ENCODE data around the gene MMS22L.

MMS22L gene

DNA sequence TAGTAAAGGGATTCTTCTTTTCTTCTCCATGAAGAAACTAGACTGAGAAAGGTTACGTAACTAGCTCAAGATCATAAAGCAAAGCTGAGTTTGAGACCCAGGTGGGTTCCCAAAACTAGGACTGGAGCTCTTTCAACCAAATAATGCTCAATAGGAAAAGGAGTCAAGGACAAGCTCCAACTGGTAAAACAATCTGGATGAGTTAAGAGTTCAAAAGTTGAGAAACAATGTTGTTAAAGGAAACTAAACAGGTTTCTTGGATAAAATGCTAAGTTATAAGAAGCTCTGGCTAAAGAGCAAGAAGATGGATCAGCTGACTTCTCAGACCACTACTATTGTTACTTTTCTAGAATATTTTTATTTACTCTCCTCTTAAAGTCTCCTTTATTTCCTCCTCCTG lies 137.3 kb downstream of the MMS22L start:
- DNase-seq (ENCODE audit: low read depth): no peak

DNA sequence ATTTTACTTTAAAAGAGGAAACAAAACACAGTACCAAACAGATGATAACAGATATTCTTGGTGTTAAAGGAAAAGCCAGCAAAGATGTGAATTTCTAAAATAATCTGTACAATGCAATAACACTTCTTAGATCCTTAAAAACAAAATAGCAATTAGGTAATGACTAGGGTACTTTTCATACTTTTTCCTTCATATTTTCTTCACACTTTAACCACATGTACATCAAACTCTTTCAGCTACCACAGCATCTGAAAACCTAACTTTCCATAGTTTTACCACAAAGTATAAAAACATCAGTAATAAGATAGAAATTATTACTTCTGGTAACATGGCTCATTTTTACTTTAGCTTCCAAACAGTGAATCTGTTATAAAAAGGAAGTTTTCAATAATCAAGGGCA lies 141.3 kb downstream of the MMS22L start:
- DNase-seq (ENCODE audit: low read depth): no peak

DNA sequence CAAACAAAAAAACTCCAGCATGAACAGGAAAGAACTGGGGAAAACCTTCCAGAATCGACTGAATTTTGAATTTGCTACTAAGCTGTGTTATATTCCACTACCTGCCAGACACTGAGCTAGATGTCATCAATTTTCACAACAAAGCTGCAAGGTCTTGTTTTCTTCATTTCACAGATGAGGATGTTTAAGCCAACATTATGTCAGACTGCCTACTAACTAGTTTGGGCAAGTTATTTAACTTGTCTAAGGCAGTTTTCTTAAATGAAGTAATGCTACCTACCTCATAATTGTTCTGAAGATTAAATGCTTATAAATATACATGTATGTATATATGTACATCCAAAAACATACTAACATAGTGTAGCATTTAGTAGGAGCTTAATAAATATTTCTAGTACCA lies 144.4 kb downstream of the MMS22L start:
- no peak for DNase-seq (ENCODE audit: low read depth)

DNA sequence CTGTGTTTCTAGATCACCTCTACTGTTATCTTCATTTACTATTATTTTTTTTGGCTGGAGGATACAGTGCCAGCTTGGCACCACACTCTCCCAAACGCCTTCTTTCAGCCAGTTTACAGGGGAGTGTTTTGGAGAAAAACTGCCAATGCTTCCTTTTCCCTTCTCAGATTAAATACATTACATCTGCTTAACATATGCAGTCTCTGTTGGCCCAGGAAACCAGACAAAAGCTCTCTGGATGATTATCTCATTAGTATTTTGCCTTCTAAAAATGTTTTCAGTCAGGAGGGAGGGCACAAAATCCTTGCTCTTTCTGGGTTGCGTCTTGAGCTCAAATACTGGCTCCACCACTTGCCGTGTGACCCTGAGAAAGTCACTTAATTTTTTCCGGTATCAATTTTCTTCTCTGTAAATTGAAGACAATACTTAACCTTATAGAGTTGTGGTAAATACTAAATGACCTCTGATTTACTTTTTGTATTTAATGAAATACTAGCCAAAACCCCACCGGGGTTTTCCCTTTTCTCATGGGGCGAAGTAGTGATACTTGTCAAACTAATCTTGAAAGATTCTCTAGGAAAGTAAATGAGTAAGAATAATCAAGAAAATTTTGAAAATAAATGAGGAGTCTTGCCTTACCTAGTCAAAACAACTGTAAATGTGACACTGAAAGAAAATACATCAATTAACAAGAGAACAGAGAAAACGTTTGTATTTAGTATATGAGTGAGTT lies 146.2 kb downstream of the MMS22L start:
- no peak for DNase-seq (ENCODE audit: low read depth)

DNA sequence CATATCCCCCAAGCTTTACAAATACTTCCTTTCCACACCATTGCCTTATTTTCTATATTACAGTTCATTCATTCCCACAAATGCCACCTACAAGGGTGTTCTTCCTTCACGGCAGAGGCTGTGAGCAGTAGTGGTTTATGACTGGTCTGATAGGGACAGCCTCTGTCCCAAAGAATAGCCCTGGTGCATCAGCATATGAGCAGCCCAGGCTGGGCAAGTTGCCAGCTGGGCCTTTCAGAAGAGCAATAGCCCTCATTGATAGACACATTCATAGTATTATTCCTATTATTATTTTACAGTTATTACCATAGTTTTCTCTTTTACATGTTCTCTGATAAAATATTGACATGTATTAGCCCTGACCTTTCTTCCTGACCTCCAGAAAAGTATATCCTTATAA lies 149.9 kb downstream of the MMS22L start:
- DNase-seq (ENCODE audit: low read depth): no peak

DNA sequence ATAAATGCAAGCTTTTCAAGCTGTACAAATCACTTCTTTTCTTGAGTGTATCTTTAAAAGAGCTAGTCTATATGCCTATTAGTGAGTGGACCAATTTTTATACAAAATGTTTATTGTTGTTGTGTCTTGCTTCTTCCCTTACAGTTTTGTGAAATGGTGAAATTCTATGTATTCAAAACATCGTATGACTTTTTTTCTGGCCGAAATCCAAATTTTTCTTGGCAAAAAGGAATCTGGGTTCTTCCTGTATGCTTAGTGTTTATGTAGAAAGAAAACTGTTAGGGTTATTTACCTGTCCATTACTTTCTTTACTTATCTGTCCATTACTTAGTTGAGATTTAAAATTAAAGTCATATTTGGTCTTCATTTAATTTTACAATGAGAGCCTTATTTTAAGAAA lies 153.9 kb downstream of the MMS22L start:
- no peak for DNase-seq (ENCODE audit: low read depth)

DNA sequence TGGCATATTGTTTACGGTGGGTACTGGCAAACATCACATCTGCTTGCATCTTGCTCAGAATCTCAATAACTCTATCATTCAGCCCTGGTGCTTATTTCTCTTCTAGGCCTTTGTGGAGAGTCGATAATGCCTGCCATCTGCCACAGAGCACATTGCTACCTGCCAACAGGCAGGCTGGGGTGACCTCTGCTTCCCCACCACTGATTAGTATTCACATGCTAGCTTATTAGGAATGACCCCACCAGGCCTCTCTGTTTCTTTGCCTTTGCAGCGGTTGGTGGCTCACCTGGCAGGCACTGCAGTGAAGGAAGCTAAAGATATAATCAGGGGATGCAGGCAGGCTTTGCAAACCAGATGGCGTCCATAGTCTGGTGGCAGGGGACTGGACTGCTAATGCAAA lies 154.5 kb downstream of the MMS22L start:
- no peak for DNase-seq (ENCODE audit: low read depth)

DNA sequence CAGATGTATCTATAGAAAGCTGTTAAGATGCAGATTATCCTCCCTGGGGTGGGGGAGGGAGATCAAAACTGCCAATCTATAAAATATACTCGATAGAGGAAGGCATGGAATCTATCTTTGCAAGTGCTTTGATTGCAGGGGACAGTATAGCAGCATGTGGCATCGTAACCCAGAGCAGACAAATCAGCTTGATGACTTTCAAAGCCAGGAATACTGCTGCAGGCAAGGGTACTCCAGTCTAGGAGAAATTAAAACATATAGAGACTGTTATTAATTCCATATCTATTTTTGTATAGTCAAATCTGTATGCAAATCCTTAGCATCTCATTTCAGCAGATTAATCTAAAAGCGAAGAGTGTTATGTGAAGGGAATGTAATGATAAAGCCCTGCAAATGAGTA lies 159.4 kb downstream of the MMS22L start:
- DNase-seq (ENCODE audit: low read depth): no peak

DNA sequence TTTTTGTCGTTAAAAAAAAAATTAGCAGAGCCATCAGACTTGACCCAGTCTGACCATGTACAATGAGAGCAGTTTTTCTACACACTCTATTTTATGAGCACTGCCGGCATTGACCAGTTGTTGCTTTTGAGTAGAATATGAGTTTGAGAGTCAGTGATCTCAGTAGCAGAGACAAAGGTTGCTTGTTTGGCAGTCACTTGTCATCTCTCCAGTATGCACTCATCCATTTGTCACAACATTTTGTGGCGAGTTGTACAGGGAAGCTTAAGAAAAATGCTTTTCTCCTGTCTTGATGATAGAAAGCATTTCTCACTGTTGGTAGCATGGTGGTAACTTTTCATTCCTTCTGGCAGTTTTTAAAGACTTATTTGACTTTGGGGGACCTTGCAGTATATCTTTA lies 159.9 kb downstream of the MMS22L start:
- DNase-seq (ENCODE audit: low read depth): no peak

DNA sequence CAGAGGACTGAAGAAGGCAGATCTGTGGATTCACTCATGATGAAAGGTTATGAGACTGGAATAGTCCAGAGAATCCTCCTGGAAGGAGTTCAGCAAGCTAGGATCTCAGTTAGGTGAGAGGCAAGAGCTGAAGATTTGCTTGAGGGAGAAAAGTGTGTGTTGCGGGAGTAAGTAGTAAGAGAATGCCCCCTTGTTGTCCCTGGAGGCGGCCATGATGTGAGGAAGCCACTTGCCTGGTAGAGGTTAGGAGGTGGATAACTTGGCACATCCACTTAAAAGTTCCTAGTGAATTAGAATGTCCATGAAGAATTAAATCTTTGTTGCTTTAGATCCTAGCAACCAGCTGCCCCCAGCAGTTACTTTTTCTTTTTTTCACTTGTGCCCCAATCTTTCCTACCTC lies 162.5 kb downstream of the MMS22L start:
- no peak for DNase-seq (ENCODE audit: low read depth)

DNA sequence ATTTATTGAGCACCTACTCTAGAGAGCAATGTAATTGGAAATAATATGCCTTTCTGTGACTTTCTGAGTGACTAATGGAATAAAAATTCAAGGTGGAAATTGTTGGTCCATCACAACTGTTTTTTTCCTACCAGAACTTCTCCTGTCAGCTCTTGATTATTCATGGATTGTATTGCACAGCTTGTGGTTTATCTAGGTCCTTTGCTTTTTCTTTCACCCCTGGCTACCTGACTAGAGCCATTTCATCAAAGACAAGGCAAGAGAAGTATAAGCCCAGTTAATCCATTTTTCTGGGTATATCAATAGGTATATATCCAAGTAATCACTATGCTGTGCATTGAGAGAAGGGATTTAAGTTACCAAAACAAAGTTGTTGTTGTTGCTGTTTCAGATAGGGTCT lies 168.4 kb downstream of the MMS22L start:
- no peak for DNase-seq (ENCODE audit: low read depth)

DNA sequence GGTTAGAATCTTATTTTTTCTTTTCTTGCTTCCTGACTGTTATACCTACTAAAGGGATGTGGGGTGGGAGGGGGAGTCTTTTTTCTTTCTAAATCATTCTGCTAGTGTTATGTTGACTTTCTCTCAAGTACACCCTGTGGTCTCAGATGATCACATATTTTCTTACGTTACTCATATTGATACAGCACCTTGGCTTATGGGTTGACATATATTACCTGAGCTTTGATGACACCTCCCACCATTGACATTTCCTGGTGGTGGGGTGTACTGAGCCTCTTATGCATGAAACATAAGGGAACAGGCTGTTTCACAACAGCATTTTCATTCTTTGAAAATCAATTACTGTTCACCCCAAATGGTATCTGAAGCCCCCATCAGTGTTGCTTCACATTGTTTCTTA lies 169.8 kb downstream of the MMS22L start:
- DNase-seq (ENCODE audit: low read depth): no peak

DNA sequence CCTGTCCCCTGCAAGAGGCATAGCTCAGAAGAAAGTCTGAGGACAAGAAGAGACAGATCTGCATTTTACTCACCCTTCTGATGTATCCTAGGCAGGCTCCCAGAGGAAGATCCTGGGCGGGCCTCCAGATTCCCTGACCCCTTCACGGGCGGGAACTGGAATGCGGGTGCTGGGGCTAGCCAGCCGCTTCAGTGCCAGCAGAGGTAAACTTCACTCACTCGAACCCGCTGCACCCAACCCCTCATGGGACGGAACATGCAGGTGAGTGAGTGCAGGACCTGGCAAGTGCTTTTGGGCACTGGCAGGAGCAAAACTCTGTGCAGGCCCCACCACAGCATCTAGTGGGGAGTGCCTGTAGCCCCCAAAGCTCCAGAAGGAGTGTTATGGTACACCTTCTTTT lies 171.8 kb downstream of the MMS22L start:
- no peak for DNase-seq (ENCODE audit: low read depth)

DNA sequence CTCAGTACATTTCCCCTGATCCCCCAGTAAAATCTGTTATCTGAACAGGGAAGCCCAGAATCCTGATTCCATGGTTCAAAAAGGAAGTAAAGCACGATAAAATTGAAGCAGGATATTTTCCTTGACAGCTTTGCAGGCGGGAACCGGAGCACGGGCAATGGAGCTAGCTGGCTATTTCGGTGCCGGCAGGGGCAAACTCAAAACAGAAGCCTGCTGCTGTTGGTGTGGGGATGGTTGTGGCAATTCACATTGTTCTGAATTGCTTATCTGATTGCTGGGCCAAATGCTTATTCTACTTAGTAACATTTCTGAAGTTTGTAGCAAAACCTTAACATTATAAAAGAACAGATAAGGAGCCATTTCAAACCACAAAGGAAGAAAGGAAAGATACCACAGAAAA lies 172.4 kb downstream of the MMS22L start:
- no peak for DNase-seq (ENCODE audit: low read depth)

DNA sequence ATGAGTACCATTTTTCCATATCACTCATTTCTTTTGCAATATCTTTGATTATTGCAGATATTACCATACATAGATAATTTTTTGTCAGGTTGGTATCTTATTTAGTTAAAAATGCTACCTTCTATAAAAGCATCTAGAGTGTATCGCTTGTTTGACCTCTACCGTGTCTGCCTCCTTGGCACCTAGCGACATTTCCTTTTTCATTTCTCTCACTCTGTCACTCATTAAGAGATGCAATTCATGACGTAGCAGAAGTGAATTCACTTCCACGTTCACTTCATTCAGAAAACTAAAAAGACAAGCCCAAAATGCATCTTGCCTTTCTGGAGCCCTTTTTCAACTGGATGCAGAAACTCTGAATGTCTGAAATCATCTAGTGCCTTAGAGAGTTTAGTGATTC lies 172.9 kb downstream of the MMS22L start:
- DNase-seq (ENCODE audit: low read depth): no peak

DNA sequence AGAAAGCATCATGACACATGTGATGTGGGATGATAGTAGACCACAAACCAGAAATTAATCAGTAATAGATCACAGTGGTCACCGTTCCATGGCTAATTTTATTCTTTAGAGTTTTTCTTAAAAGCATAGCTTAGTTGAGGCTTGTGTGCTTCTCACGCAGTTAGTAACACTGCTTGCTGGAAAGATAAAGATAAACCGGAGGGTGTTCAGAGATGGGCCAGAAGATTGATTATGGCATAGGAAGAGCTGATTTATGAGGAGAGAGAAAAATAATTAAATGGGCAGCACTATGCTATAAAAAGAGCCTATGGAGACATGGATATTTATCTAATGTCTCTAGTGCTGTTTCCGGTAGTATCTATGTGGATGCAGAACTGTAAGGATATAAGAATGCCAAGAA lies 173.6 kb downstream of the MMS22L start:
- no peak for DNase-seq (ENCODE audit: low read depth)

DNA sequence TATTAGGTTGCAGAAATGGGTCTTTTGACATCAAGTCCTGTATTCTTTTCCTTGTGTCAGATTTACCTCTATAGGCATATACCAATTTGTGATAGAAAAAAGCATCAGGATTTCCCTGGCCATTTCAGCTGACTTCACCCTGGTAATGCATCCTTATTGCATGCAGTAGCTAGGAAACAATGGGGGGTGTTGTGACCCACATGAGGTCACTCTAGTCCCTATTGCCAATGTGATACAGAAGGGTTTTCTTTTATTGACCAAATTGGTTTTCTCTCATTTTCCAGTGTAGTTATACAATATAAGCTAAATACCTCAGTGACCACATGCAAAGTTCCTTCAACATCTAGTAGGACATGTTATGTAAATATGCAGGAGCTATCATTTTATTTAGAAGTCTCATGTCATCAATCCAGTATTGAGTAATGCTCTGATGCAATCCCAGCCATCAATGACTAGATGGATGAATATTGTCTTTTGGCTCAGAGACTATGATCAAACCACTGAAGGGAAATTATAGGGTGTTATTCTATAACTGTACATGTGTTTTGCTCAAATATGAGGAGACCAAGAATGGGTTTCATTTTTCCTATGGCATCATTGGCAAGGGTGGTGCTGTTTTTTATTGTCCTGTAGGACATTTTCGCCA lies 180.7 kb downstream of the MMS22L start:
- no peak for DNase-seq (ENCODE audit: low read depth)

DNA sequence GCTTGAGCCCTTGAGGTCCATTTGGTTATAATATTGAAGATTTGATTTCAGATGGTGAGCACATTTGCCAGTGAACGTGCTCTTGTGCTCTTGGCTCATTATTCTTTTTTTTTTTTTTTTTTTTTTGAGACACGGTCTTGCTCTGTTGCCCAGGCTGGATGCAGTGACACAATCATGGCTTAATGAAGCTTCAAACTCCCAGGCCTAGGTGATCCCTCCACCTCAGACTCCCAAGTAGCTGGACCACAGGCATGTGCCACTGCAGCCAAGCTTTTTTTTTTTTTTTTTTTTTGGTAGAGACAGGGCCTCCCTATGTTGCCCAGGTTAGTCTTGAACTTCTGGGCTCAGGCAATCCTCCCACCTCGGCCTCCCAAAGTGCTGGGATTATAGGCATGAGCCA lies 182.3 kb downstream of the MMS22L start:
- DNase-seq (ENCODE audit: low read depth): no peak

DNA sequence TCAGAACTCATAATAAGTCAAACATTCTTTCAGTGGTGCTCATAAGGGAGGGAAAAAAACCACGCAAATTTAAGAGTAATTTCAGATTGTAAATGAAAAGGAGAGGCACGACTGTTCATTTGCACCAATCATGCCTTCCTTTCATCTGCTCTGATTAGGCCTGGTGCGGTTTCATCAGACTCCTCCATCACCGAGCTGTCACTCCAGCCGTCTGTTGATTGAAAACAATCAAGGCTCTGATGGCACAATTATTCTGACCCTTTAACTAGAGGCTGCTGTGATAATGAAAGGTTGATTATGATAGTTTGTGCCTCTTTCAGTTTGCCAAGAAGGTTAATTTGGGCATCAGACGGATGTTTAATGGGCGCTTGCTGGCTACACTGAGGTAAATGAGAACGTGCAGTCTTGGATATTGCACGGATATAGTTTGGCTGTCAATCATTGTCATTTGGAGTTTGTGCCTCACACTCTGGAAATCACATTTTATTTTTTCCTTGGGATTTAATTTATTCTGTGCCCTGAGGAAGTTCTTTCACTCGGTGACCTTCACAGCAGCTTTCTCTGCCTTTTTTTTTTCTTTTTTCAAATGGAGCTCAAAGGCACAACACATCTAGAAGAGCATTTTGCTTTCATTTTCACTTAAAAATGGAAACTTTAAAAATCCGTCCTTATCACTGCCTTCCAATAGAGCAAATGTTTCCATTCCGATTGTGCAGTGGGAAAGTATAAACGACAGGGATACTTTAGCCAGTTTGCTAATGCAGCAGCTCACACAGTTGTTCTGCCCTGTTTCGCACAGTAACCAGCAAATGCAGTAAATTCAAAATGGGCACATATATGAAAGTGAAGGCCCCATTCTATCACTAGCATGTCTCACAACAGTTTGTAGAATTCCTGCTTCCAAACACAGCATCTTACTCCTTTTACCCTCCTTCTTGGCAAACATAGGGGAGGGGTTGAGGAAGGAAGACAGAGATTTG lies 185.7 kb downstream of the MMS22L start:
- DNase-seq (ENCODE audit: low read depth): no peak

DNA sequence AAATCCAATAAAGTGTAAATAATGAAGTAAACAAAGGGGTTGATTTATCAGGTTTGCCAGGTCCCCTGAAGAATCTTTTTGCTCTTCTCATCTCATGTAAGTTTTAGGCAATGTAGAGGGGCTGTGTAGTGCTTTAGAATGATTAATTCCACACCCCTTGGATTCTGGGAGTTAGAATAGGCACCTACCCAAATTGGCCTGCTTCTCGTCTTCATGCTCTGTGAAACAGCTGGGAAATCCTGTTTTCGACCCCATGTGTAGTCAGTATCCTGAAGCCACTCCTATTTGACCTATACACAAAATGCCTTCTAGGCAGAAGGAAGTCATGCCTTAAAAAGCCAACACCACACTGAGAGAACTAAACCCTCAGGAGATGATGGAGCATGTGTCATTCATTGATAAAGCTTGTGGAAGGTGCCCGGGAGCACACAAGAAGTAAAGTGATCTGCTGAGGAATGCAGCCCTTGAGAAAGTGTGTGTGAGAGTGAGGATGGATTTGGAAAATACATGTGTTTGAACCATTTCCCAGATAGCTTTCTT lies 187.6 kb downstream of the MMS22L start:
- DNase-seq (ENCODE audit: low read depth): no peak

DNA sequence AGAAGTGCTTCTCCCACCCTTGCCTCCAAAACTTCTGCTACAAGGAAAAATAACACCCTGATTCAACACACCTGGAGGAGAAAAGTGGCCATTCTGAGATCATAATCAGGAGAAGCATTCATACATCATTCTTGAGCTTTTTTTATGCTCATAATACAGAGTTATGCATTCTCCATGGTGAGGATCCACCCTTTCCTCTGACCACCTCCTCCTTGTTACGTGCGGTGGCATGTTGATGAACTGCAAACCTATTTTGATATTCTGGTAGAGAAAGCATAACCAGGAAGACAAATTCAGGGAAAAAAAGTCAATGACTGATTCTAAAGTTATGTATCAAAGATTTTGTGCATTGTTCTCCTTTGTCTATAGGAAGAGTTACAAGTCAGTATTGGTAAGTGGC lies 188.6 kb downstream of the MMS22L start:
- DNase-seq (ENCODE audit: low read depth): no peak

DNA sequence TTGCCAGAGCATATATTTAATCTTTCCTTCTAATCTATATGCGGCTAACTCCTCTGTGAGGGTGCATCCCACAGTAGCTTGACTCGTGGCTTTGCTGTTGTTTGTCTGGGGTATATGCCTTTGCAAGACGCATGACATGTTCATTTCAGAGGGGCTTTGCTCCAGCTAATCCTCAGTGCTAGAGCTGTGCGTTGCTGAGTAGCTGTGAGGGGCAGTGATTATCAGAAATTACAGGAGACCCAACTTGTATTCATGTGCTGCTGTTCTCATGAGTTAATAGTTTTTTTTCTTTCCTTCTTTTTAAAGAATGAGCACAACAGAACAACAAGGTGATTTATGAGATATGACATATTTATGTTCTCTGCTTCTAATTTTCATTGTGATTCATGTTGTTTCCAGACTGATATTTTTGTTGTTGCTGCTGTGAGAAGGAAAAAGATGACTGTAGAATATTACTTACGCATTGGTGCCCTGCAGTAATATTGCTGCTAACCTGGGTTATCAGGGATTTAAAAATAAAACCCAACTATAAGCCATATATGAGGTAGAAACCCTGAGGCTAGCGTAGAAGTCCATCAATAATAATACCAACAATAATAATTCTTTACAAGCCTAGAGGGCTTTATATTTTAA lies 190.2 kb downstream of the MMS22L start:
- no peak for DNase-seq (ENCODE audit: low read depth)

All from non-pigmented ciliary epithelial cell (primary cell).